SK-N-SH treated with all-trans-retinoic acid at 6 μM for 48 hours (cell line): ENCODE measurements around the gene IQCH.

Experiments used
- CSRNP3 ChIP-seq: fragments of 250-450 bp; sonication (Bioruptor Pico); IDR thresholded peaks from 2 replicates; pipeline ENCODE4 v1.5.1; 2021; ENCODE audit warnings: mild to moderate bottlenecking, moderate library complexity
- ESRRG ChIP-seq: fragments of 250-450 bp; sonication (Bioruptor Pico); IDR thresholded peaks from 2 replicates; pipeline ENCODE4 v1.6.1; 2021; ENCODE audit warnings: mild to moderate bottlenecking
- PATZ1 ChIP-seq: fragments of 250-450 bp; sonication (Bioruptor Pico); IDR thresholded peaks from 2 replicates; pipeline ENCODE4 v1.8.0; 2020; ENCODE audit warnings: mild to moderate bottlenecking, moderate library complexity, borderline replicate concordance
- PPARA ChIP-seq: fragments of 250-450 bp; sonication (Bioruptor Pico); IDR thresholded peaks from 2 replicates; pipeline ENCODE4 v1.5.0; 2020; ENCODE audit warnings: mild to moderate bottlenecking, borderline replicate concordance
- TOX ChIP-seq: fragments of 250-450 bp; sonication (Bioruptor Pico); IDR thresholded peaks from 2 replicates; pipeline ENCODE4 v1.8.0; 2021; ENCODE audit warnings: mild to moderate bottlenecking, moderate library complexity, borderline replicate concordance
- ZC3H10 ChIP-seq: fragments of 250-450 bp; sonication (Bioruptor Pico); IDR thresholded peaks from 2 replicates; pipeline ENCODE4 v1.5.1; 2021; ENCODE audit warnings: mild to moderate bottlenecking, moderate library complexity

DNA sequence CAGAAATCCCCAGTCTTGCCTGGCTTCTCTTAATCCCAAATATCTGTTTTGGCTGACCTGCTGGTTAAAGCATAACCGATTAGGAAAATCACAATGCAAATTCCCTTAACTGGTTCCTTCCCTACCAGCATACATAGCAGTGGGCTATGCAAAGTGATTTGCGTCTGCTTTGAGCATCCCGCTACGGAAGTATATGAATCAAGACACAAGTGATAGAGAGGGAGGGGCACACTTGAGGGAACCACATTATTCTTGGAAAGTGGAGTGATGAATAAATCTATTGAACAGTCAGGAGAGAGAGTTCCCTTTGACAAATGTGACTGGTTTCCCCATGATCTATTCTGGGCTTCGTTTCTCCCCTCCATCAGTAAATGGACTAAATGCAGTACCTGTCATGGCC, 146.8 kb downstream of the IQCH start:
- TF ChIP-seq PATZ1 (CRISPR knock-in tag) (no peak), ESRRG (CRISPR knock-in tag) (no peak), ZC3H10 (CRISPR knock-in tag) (no peak), TOX (no peak), CSRNP3 (CRISPR knock-in tag) (no peak), PPARA (CRISPR knock-in tag) (no peak)
